ENCODE measurements around the gene BCL2L12. TPM values are rescaled to one million over a fixed set of nuclear protein-coding genes. Genes with fewer than 3 reads are reported as not detected.
"Not testable (repeated sequence)": the region's sequence is repeated elsewhere in the genome, so short reads cannot be mapped to it uniquely, and the experiment has no call there.

The BCL2L12 gene
- total RNA-seq (10 to 100 TPM in 3 of 4 donors, 1 to 10 TPM in 1; 8.6 to 14.0 (median 12.4) TPM), polyA plus RNA-seq (15.1 TPM)
- long read RNA-seq, donor 1, partial matches to known transcripts: 2 of 6 reads
- long read RNA-seq, donor 1, other reads (novel, unspliced or antisense): 2 of 6 reads
- long read RNA-seq, donor 2, partial matches to known transcripts: 2 of 5 reads
- long read RNA-seq, donor 2, other reads (novel, unspliced or antisense): 2 of 5 reads
- long read RNA-seq, donor 3, partial matches to known transcripts: 0 of 3 reads
- long read RNA-seq, donor 3, other reads (novel, unspliced or antisense): 0 of 3 reads
- long read RNA-seq, donor 4, partial matches to known transcripts: 0 of 4 reads
- long read RNA-seq, donor 4, other reads (novel, unspliced or antisense): 1 of 4 reads

GRCh38 chr19:49665351-49666119 is at the start of gene BCL2L12, which contains the start of gene IRF3:
BCL2L12 (plus strand) TSS chr19:49665933; CDS start chr19:49666693, 760 bp downstream.
IRF3 (minus strand) TSS chr19:49665857; CDS start chr19:49664838, 1,019 bp downstream.
- Histone ChIP-seq H3K4me1 (ENCODE audit: control insufficient read depth, insufficient read depth, low read length) (no peaks in the 10 kb centered on the region), H3K9me3 (ENCODE audit: control insufficient read depth, low read length) (no peaks in the 10 kb centered on the region), H3K27ac (ENCODE audit: low read length) (peak within 1 kb of the TSS; percentile 89), H3K4me3 (ENCODE audit: low read length) (peak within 1 kb of the TSS; percentile 70), H3K27me3 (ENCODE audit: control insufficient read depth, insufficient read depth) (no peaks in the 10 kb centered on the region)
- DNase-seq (peak; percentile 99), ATAC-seq (peak; percentile 91 to 94)
- WGBS: under 1% methylated on average over 50 of the region's 50 CpGs
- intact Hi-C loops (cut with DNase I): loop anchor here in 1 of 4 donors (10.0 kb wide), 1 partner anchor 71 kb away; the partner anchor contains the start of gene PRR12

GRCh38 chr19:49616532-49616931 is 49.2 kb upstream of the BCL2L12 start:
- intact Hi-C loops (cut with DNase I): no loop called here
- no peaks in the 10 kb centered on the region for H3K27me3 ChIP-seq (ENCODE audit: control insufficient read depth, insufficient read depth)
- ATAC-seq: no peak
- no peak overlapping the region for H3K4me3 ChIP-seq (ENCODE audit: low read length)
- H3K4me1 ChIP-seq (ENCODE audit: control insufficient read depth, insufficient read depth, low read length): peaks cover 2% of the 10 kb centered on the region
- peak in 1 of 3 donors; percentile 28 for DNase-seq
- no peaks in the 10 kb centered on the region for H3K9me3 ChIP-seq (ENCODE audit: control insufficient read depth, low read length)
- H3K27ac ChIP-seq (ENCODE audit: low read length): no peak overlapping the region
- WGBS: 96% methylated on average over 7 of the region's 7 CpGs

- no peak for DNase-seq
- Histone ChIP-seq H3K27ac (ENCODE audit: low read length) (no peak overlapping the region), H3K27me3 (ENCODE audit: control insufficient read depth, insufficient read depth) (no peaks in the 10 kb centered on the region), H3K4me3 (ENCODE audit: low read length) (no peak overlapping the region), H3K9me3 (ENCODE audit: control insufficient read depth, low read length) (no peaks in the 10 kb centered on the region), H3K4me1 (ENCODE audit: control insufficient read depth, insufficient read depth, low read length) (peaks cover 2% of the 10 kb centered on the region)
- ATAC-seq: no peak
- WGBS: 94% methylated on average over 7 of the region's 7 CpGs
- intact Hi-C loops (cut with DNase I): no loop called here
Observed at GRCh38 chr19:49616945-49617344, 48.8 kb upstream of the BCL2L12 start.

DNA sequence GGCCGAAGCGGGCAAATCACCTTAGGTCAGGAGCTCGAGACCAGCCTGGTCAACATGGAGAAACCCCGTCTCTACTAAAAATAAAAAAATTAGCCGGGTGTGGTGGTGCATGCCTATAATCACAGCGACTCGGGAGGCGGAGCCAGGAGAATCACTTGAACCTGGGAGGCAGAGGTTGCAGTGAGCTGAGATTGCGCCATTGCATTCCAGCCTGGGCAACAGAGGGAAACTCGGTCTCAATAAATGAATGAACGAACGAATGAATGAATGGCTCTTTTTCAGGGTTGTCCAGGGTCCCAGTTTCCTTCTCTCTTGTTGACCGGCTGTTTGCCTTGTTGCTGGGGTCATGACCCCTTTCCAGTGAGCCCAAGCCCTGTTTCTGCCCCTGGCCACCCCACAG is 47.9 kb upstream of the BCL2L12 start:
- DNase-seq: peak in 1 of 3 donors; percentile 6
- H3K27me3 ChIP-seq (ENCODE audit: control insufficient read depth, insufficient read depth); H3K27ac ChIP-seq (ENCODE audit: low read length); H3K4me1 ChIP-seq (ENCODE audit: control insufficient read depth, insufficient read depth, low read length); intact Hi-C loops (cut with DNase I); H3K4me3 ChIP-seq (ENCODE audit: low read length); ATAC-seq; H3K9me3 ChIP-seq (ENCODE audit: control insufficient read depth, low read length): not testable (repeated sequence)
- WGBS: 91% methylated on average over 13 of the region's 13 CpGs

GRCh38 chr19:49624967-49625910 is 40.5 kb upstream of the BCL2L12 start:
- H3K4me1 ChIP-seq (ENCODE audit: control insufficient read depth, insufficient read depth, low read length): no peaks in the 10 kb centered on the region
- peak in 1 of 3 donors; percentile 29 for DNase-seq
- no peaks in the 10 kb centered on the region for H3K27me3 ChIP-seq (ENCODE audit: control insufficient read depth, insufficient read depth)
- intact Hi-C loops (cut with DNase I): no loop called here
- no peak overlapping the region for H3K4me3 ChIP-seq (ENCODE audit: low read length)
- no peaks in the 10 kb centered on the region for H3K9me3 ChIP-seq (ENCODE audit: control insufficient read depth, low read length)
- WGBS: 86% methylated on average over 27 of the region's 27 CpGs
- peak; percentile 18 to 34 for ATAC-seq
- no peak overlapping the region for H3K27ac ChIP-seq (ENCODE audit: low read length)

DNA sequence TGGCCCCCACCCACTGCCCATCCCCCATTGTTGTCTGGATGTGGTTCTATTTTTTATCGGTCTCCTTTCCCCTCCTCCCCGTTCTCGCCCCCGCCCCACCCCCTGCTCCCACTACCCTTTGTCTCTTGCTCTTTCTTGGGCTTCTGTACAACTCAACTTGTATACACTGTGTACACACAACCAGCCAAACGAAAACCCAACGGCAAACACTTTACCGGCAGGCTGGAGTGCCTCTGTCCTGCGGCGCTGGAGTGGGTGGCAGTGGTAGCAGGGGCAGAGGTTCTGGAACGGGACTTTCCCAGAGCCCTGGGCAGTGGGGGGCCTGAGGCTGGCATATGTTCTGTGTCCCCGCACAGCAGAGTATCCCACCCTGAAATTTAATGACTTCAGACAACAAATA is 39.5 kb upstream of the BCL2L12 start:
- DNase-seq (peak in 1 of 3 donors; percentile 4), ATAC-seq (no peak)
- no peaks in the 10 kb centered on the region for H3K27me3 ChIP-seq (ENCODE audit: control insufficient read depth, insufficient read depth)
- intact Hi-C loops (cut with DNase I): no loop called here
- no peaks in the 10 kb centered on the region for H3K9me3 ChIP-seq (ENCODE audit: control insufficient read depth, low read length)
- H3K4me1 ChIP-seq (ENCODE audit: control insufficient read depth, insufficient read depth, low read length): peaks cover 7% of the 10 kb centered on the region
- H3K4me3 ChIP-seq (ENCODE audit: low read length): no peak overlapping the region
- WGBS: 86% methylated on average over 11 of the region's 11 CpGs
- H3K27ac ChIP-seq (ENCODE audit: low read length): no peak overlapping the region

- Histone ChIP-seq H3K27me3 (ENCODE audit: control insufficient read depth, insufficient read depth) (no peaks in the 10 kb centered on the region), H3K9me3 (ENCODE audit: control insufficient read depth, low read length) (no peaks in the 10 kb centered on the region), H3K4me1 (ENCODE audit: control insufficient read depth, insufficient read depth, low read length) (peaks cover 7% of the 10 kb centered on the region), H3K4me3 (ENCODE audit: low read length) (no peak overlapping the region), H3K27ac (ENCODE audit: low read length) (no peak overlapping the region)
- 86% methylated on average over 9 of the region's 9 CpGs for WGBS
- intact Hi-C loops (cut with DNase I): loop anchor here in 1 of 4 donors (10.0 kb wide), 1 partner anchor 45 kb away; the partner anchor contains the start of genes NOSIP and PRRG2
- DNase-seq: peak in 2 of 3 donors; percentile 25 to 52
- ATAC-seq: no peak
Observed at GRCh38 chr19:49629659-49630058, 36.1 kb upstream of the BCL2L12 start.

DNA sequence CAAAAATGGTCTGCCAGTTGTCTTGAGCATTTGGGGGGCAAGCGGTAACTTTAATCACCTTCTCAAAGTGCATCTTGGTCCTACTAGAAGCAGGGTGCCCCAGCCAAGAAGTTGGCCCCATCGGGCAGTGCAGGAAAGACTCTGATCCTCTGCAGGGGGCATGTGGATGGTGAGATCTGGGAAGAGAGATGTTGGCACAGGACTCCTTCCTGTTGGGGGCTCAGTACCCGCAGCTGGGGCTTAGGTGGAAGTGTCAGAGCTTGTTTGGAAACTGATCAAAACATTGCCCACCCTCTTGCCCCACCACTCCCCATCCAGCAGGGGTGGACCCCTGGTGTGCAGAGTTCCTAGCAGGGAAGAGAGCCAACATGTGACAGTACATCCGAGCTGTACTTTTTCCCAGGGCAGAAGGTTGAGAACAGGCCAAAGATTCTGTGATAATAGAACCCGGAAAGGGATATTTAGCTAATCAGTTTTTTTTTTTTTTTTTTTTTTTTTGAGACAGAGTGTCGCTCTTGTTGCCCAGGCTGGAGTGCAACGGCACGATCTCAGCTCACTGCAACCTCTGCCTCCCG is 34.6 kb upstream of the BCL2L12 start:
- ATAC-seq (peak; percentile 33 to 48), DNase-seq (peak in 2 of 3 donors; percentile 38 to 46)
- 31% methylated on average over 9 of the region's 9 CpGs for WGBS
- Histone ChIP-seq H3K9me3 (ENCODE audit: control insufficient read depth, low read length) (no peaks in the 10 kb centered on the region), H3K4me3 (ENCODE audit: low read length) (no peak overlapping the region), H3K27ac (ENCODE audit: low read length) (peak overlapping the region; percentile 70), H3K27me3 (ENCODE audit: control insufficient read depth, insufficient read depth) (no peaks in the 10 kb centered on the region), H3K4me1 (ENCODE audit: control insufficient read depth, insufficient read depth, low read length) (peaks cover 10% of the 10 kb centered on the region)
- intact Hi-C loops (cut with DNase I): loop anchor here in 1 of 4 donors (10.0 kb wide), 1 partner anchor 46 kb away; the partner anchor contains the start of genes NOSIP and PRRG2

GRCh38 chr19:49631610-49632192 is 34.0 kb upstream of the BCL2L12 start:
- no peaks in the 10 kb centered on the region for H3K9me3 ChIP-seq (ENCODE audit: control insufficient read depth, low read length)
- H3K4me1 ChIP-seq (ENCODE audit: control insufficient read depth, insufficient read depth, low read length): peaks cover 10% of the 10 kb centered on the region
- H3K27ac ChIP-seq (ENCODE audit: low read length): no peak overlapping the region
- H3K27me3 ChIP-seq (ENCODE audit: control insufficient read depth, insufficient read depth): no peaks in the 10 kb centered on the region
- WGBS: 87% methylated on average over 19 of the region's 19 CpGs
- H3K4me3 ChIP-seq (ENCODE audit: low read length): no peak overlapping the region
- intact Hi-C loops (cut with DNase I): loop anchor here in 1 of 4 donors (10.0 kb wide), 1 partner anchor 47 kb away; the partner anchor contains the start of genes NOSIP and PRRG2
- peak in 2 of 3 donors; percentile 39 to 53 for DNase-seq
- no peak for ATAC-seq
